GM18502 (cell line): ENCODE data around the gene EPHB2.
"Not testable (repeated sequence)": the region's sequence is repeated elsewhere in the genome, so short reads cannot be mapped to it uniquely, and the experiment has no call there.

Experiments
- ATAC-seq: cut with Tn5 transposase; IDR thresholded peaks from one replicate; pipeline ENCODE4 v1.9.1; 2021; ENCODE audit warnings: mild to moderate bottlenecking; ENCODE audit not compliant: unreplicated experiment, poor library complexity

EPHB2 gene

DNA sequence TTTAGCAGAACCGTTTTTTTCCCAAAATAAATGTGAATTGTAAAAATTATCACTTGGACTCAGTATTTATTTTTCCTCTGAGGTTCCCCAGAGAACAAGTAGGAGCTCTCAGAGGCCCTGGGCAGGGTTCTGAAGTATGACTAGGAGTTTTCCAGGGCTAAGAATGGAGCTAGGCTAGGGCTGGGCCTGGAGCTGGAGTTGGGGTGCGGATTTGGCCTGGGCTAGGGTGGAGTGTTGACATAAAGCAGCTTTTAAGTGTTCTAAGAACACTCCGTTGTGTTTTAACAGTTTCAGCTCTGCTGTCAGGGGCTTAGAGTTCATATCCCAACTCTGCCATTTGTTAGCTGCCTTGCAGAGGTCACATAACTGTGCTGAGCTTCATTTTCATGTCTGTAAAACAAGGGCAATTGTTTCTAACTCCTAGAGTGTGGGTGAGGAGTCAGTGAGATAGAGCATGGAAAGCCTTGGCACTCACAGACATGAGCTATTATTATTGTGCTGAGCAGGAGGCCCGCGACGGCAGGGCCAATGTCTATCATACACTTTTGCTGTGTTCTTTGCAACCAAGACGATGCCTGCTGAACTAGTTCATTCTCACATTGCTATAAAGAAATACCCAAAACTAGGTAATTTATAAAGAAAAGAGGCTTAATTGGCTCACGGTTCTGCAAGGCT lies 210.9 kb downstream of the EPHB2 start:
- no peak for ATAC-seq

DNA sequence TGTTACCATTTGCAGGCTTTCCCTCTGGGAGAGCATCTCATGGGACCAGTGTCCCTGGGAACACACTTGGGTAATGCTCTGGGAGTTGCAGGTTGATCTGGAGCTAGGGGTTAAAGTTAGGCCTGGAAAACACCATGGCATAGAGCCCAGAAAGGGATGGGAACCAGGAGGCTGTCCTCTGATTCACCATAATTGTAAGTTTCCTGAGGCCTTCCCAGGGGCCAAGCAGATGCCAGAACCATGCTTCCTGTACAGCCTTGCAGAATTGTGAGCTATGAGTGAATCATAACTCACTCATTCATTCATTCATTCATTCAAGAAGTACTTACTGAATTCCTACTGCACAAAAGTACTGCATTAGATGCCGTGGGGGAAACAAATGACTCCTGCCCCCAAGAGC lies 212.0 kb downstream of the EPHB2 start:
- no peak for ATAC-seq

DNA sequence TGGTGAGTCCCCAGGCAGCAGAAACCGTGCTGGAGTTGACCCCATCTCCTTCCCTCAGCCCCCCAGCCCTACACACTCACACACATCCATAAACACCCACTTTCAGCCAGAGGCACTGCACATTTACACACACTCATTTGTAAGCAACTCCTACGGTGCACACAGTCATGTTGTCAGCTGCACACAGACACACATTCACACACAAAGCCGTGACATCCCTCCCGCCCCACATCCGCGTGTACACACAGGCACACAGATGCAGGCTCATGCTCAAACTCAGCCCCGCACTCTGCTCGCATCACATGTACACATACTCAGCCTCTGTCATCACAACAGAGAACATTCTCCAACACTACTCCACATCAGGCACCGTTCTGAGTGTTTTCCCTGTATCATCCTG lies 214.5 kb downstream of the EPHB2 start:
- no peak for ATAC-seq

DNA sequence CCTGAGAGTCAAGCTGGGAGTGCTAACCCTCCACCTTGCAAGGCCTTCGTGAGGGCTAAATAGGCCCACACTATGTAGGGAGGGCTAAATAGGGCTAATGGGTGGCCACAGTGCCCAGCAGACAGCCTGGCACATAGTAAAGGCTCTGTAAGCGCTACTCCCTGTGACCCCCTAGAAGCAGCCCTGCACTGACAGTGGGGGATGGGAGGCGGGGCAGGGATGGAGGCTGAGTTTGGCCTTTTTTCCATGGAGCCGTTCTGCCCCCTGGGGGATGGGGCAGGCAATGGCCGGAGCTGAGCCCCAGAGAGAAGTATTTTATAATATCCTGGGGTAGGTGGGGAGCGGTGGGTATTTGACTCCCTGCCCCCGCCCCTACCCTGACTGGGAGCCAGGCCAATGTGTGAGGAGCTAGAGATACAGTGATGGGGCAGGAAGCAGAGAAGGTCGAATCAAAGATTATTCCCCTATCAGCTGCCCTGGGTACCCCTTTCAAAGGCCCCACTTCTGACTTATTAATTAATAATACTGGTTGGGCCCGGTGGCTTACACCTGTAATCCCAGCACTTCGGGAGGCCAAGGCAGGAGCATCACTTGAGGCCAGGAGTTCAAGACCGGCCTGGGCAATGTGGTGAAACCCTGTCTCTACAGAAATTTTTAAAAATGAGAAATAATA lies 219.7 kb downstream of the EPHB2 start:
- ATAC-seq: no peak

DNA sequence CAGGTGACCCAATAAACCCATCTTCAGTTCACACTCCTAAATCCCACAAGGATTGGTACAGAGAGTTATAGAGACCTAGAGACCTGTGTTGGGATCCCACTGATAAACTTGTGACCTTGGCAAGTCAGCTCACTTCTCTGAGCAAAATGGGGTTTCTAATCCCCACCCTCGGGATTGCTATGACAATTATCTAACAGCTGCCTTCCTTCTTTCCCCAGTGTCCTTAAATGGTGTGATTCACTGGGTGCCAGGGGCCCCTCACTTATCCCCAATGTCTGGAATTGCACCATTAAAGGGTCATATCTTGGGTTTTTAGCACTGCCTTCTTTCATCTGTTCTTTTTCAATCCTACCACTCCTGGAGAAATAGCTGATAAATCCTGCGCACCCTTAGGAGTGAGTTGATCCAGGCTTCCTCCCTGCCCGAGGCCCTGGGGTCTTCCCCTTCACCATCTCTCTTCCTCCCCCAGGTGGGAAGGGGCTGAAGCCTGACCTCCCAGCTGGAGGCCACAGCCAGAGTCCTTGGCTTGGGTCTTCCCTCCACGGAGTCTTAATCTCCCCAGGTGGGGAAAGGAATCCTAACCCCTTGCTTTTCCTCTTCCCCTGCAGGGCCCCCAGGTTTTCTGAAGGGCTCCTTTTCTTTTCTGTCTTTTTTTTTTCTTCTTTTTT lies 222.3 kb downstream of the EPHB2 start:
- ATAC-seq: no peak

DNA sequence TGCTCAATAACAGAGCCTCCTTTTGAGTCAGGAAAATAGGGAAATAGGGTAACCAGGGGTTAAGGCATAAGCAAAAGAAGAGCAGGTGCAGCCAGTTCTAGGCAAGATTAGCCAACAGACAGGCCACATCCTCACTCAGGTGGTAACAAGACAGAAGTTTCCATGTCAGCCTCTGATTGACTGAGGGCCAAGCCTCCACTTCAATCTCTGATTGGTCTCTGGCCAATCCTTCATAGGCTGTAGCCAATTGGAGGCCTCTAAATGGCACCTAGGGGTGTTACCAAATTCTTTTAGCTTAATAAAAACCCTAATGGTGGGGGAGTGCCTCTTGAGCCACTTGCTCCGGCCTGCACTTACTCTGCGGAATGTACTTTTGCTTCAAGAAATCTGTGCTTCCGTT lies 224.8 kb downstream of the EPHB2 start:
- ATAC-seq: no peak

DNA sequence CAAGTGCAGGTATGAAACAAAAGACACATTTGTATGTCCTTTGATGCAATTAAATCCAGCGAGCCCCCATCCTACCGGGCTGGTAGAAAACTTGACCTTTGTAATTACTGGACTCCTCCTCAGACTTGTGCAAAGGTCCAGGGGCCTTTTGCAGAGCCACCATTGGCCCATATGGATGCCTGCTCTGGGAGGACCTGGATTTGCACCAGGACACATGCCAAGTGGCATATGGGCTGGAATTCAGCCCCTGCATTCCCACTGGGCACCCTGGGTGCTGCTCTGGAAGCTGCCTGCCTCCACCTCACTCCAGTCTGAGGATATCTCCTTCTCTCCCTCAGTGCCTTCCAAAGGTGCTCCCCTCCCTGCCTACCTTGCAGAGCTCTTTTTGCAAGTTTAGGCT lies 226.0 kb downstream of the EPHB2 start:
- ATAC-seq: no peak

DNA sequence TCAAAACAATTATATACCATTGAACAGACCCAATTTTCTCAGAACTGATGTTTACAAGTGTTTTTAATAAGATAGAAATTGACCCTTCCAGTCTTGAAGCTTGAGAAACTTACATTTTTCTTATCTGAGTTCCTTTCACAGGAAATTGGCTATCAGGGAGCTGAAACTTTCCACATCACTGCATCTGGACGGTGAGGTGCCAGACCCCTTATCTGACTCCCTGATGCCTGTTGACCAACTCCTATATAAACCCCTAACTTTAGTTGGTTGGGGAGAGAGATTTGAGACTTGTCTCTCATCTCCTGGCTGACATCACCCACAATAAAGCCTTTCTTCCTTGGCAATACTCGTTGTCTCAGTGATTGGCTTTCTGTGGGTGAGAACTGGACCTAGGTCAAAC lies 230.6 kb downstream of the EPHB2 start:
- ATAC-seq: no peak

DNA sequence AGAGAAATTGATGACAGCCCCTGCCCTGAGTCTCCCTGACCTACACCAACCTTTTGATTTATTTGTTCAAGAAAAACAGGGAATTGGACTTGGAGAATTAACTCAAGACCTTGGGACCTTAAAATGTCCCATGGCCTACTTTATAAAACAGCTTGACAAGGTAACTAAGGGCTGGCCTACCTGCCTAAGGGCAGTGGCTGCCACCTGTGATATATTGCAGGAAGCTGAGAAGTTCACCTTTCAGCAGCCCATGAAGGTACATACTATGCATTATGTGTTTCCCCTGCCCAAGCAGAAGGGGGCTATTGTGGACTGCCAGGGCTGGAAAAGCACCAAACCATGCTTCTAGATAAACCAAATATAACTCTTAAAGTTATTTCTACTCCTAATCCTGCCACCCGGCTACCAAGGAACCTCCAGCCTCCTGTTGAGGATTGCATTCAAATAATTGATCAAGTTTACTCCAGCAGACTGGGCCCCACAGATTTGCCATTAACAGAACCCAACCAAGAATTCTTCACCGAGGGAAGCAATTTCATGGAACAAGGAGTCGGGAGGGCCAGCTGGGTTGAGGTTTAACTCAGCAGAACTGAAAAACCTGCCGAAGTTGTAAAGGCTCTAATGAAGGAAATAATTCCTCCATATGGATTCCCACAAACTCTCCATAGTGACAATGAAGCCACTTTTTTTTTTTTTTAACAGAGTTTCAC lies 233.9 kb downstream of the EPHB2 start:
- no peak for ATAC-seq

DNA sequence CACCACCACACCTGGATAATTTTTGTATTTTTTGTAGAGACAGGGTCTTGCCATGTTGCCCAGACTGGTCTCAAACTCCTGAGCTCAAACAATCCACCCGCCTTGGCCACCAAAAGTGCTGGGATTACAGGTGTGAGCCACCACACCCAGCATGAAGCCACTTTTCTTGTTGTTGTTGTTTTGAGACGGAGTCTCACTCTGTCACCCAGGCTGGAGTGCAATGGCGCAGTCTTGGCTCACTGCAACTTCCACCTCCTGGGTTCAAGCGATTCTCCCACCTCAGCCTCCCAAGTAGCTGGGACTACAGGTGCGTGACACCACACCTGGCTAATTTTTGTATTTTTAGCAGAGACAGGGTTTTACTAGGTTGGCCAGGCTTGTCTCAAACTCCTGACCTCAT lies 234.5 kb downstream of the EPHB2 start:
- not testable (repeated sequence) for ATAC-seq

DNA sequence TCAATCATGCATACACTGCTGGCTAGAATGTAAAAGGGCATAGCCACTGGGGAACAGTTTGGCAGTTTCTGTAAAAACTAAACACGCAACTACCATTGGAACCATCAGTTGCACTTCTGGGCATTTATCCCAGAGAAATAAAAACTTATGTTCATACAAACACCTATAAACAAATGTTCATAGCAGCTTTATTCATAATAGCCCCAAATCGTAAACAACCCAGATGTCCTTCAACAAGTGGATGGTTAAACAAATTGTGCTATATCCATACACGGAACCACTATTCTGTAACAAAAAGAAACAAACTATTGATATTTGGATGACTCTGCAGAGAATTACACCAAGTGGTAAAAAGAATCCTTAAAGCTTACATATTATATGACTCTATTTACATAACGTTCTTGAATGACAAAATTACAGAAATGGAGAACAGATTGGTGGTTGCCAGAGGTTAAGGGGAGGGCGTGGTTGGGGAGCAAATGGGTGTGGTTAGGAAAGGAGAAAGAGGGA lies 239.2 kb downstream of the EPHB2 start:
- no peak for ATAC-seq

DNA sequence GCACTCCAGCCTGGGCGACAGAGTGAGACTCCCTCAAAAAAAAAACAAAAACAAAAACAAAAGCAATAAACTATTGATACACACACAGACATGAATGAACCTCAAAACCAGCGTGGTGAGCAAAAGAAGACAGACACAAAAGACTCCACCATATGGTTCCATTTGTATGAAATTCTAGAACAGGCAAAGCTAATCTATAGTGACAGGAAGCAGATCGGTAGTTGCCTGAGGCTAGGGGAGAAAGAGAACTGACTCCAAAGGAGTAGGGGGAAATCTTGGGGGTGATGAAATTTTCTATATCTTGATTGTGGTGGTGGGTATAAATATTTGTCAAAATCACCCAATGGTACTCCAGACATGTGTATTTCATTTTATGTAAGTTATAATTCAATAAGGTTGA lies 241.2 kb downstream of the EPHB2 start:
- ATAC-seq: no peak

DNA sequence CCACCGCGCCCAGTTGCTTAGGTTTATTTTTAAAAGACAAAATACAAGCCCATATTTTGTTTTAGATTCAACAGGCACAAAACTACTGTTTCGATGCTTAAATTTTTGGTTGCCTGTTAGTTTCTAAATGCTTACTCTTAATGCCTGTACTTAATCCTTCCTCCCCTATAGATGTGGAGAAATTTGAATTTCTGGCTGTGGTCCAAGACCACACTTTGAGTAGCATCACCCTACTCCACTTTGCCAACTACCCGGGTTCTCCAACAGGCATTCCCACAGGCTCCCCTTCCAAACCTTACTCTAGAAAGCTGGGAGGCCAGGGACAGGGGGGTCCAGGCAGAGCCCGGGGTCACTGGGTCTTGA lies 242.0 kb downstream of the EPHB2 start:
- no peak for ATAC-seq

DNA sequence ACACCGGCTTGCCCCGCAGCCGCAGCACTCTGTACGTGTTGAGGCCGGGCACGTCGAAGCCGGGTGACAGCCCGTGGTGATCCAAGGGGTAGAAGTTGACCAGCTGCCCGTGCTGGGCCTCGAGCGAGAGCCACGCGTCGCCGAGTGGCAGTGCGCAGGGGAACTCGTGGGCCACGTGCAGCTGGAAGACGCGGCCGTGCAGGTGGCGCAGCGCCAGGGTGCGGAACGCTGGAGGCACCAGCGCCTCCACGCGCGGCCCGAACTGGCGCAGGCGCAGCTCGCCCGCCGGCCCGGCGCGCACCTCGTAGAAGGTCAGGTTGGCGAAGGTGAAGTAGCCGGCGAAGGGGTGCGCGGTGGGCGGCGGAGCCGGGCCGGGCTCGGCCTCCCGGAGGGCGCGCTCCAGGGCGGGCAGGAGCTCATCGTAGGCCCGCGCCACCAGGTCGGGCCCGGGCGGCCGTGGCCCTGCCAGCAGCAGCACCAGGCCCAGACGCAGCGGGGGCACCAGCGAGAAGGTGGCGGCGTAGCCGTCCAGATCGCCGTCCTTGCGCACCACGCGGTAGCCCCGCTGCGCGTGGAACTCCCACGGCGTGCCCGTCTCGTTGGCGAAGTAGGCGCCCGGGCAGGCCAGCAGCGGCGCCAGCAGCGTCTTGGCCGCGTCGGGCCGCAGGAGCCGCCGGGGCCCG lies 242.6 kb downstream of the EPHB2 start:
- ATAC-seq: no peak

DNA sequence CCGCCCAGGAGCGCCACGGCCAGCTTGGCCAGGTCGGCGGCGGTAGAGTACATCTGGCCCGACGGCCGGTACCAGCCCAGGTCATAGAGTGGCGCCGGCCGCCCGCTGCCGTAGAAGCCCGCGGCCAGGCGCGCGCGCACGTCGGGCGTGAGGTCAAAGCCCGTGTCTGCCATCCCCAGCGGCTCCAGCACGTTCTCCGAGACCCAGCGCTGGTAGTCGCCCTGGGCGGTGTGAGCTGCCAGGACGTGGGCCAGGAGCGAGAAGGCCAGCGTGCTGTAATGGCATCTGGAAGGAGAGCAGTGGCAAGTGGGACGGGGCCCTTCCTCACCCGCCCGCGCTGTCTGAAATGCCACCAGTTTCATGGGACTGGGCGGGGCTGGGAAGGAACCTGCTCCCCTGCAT lies 243.1 kb downstream of the EPHB2 start:
- no peak for ATAC-seq

DNA sequence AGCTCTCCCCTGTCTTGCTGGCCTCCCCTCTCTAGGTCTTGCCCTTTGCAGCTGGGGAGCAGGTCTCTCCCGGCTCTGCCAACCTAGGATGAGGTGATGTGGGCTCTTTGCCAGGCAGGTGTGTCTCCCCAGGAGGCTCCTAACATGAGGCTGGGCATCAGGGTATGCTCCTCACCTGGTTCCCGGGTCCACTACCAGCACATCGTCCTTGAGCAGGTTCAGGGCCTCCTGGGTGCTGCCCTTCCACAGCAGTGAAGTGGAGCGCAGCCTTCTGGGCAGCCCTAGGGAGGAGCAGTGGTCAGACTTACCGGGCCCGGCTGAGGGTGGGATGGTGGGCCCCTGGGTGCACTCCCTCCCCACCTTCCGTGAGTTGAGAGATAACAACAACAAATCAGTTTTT lies 244.5 kb downstream of the EPHB2 start:
- ATAC-seq: no peak

DNA sequence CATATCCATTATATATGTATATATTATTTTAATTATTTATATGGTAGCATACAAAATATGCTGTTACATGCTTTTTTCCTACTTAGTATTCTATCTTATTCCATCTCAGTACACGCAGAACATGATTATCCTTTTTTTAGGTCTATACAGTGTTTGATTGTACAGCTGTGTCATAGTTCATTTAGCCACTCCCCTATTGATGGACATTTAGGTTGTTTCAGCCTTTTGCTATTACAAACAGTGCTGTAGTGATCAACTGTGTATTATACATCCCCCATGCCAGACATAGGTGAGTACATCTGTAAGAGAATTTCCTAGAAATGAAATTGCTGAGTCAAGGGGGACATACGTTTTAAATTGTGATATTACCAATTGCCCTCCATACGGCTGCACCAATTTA lies 246.4 kb downstream of the EPHB2 start:
- no peak for ATAC-seq

DNA sequence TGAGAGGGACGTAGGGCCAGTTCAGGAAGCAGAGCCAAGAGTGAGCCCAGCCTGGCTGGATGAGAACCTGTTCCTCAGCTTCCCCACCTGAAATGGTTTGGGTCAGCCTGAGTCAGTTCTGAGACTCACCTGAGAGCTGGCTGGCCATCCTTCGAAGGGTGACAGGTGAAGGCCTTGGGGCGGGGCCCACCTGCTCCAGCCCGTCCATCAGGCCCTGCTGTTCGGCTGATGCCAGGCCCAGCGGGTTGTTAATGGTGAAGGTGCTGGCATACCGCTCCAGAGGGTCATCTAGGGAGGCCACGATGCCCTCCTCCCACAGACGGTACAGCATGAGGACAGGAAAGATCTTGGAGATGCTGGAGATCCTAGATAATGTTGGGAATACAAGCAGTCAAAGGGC lies 247.9 kb downstream of the EPHB2 start:
- no peak for ATAC-seq

DNA sequence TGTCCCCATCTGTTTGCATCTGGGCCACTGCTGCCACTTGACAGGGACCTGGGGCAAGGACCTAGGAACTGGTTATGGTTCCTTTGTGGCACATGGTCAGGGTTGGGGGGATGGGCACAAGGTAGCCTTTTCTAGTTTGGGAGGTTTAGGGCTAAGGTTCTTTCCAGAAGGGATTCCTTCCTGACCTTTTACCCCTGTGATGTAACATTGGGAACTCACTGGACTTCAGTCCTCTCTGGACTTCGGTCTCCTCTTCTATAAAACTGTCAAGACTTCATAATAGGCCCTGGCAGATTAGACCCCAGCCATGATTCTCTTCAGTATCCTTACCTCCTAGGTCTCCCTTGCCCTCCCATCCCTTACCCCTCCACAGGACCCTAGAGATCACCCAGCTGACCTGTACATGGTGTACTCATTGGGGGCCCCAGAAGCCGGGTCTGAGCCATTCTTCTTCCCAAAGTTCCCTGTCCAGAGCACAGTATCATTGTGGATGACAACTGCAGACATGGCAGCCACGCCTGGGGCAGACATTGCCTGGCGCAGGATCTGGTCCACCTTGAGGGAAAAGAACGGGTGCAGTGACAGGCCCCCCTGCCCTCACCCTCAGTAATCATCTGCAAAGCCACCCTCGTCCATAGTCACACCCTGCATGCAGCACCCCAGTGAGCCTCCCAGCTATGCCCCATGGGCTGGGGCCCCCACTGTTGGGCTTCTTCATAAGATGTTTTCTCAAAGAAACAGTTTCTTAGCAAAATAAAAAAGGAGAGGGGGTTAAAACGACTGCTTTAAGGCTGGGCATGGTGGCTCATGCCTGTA lies 249.1 kb downstream of the EPHB2 start:
- ATAC-seq: no peak

DNA sequence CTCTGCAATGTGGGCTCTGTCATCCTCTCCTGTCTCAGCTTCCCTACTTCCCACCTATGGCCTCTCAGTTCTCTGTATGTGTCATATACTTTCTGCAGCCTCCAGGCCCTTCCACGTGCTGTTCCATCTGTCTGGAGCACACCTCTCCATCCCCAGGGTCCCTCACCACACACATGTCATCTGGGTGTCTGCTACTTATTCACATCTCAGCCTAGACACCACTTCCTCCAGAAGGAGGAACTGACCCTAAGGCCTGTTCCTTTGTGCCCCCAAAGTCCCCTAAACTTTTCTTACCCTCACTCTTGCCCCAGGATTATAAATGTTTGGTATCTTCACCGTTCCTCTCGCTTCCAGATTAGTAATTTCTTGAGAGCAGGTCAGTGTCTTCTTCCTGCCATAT lies 251.9 kb downstream of the EPHB2 start:
- no peak for ATAC-seq
